Measurements from ENCODE around the gene ATP8B4.
"Not testable (repeated sequence)": the region's sequence is repeated elsewhere in the genome, so short reads cannot be mapped to it uniquely, and the experiment has no call there.

The ATP8B4 gene

DNA sequence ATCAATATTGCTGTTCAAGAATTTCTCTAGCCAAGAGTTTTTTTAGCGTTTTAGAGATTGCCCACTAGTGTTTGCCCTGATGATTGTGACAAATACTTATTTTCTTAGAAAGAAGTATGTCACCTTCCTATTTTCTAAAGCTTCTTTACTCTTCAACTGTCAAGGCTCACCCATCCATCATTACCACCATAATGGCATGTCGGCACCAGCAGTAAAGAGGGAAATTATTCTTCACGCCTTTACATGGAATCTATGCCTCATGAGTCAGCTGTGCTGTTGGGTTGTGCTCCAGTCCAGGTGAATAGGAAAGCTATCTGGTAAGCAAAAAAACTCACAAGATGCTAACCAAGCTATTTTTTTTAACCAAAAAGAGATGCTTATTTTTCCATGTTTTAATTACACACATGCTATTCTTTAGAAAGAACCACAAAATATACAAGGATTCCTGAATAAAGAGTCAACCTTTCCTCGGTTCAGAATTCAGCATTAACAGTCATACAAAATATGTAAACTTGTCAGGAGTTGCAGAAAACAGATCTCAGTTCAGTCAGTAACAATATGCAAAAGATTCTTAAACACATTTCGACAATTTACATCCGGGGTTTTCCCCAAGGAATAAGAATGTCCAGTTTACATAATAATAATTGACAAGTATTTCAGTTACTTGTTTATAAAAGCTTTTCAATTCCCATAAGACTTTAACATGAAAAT, 128.0 kb downstream of the ATP8B4 start:
- no peak for DNase-seq

DNA sequence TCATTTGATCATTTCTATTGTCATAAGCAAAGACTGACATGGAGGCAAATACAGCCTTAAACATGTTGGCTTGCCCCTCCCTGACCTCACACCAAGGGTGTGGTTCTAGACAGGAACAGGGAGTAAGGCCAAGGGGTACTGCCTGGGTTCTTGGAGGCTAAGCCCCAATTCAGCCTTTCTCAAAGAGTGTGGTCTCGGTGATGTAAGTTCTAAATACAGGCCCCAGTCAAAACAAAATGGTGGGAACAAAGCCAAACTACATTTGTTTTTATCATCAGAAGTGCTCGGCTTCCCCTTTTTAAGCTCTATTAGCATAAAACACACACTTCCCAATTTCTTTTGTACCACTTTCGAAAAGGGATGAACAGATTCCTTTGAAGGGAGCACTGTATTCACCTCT, 129.5 kb downstream of the ATP8B4 start:
- DNase-seq: no peak

DNA sequence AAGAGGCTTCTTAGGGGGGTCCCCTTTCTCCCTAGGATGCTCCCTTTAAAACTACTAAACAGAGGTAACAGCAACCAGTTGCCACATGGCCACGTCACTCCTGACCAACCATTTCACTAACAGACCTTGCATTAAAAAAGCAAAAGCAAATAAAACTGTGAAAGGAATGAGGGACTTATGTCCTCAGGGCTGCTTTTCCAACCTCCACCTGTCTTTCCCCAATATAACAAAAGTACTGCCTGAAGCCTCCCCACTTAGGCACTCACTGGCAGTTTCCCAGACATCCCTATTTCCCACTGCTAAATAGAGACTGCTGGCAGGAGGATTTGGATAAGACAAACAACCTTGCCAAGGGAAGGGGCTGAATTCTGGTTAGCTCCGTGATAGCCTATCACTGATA, 130.3 kb downstream of the ATP8B4 start:
- DNase-seq: no peak

DNA sequence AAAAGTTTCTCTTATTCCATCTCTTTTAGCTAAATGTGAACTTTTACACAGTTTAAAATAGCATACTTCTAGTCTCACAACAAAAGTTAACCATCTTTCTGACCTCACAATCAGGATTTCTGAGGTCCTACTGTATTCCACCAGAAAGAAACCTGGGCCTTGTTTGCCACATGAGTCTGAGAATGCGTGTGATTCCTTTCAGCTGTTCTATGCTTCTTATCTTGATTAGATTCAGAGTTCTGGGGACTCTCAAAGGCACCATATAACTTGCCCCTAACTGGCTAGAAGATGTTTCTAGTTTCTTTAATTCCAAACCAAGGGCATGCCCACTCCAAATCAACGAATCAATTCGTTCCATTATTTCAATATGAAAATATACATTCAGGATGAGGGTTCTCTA, 131.1 kb downstream of the ATP8B4 start:
- no peak for DNase-seq

DNA sequence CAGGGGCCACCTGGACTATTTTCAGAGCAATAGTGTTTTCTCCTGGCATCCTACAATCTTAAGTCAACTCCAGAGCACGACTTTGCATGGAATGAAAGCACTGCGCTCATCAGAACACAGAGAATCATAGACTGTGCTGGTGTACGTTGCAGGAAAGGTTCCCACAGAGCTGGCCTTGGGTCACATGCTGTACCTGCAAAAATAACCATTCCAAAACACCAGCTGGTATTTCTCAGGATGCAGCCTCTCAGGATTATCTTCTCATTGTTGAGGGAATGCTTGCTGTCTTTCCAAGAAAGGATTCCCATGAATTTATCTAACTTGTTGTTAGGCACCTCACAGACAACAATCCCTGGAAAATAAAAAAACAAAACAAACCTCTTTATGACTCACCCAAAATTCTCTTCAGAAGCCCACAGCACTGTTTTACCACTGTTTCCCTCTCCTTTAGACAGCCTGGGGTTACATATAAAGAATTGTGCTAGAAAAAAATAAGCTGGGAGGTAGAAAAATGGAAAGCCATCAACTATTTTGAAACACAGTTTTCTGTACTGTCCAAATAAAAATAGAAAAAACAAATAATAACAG, 131.7 kb downstream of the ATP8B4 start:
- no peak for DNase-seq

DNA sequence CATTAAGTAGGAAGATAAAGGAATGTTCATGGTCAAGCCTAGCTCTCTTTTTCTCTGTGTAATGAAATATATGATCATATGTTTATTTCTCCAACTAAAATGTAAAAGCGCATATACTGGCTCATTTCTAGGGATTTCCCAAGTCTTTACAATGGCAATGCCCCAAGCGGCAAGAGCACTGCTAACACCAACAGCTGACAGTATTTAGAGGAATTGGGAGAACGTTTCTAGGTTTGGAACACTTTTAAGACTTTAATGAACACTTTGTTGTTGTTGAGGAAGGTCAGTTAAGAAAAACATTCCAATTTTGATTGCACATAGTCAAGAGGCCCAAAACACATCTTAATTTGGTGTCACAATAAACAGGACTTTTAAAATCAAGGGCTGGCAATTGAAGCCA, 132.7 kb downstream of the ATP8B4 start:
- no peak for DNase-seq

DNA sequence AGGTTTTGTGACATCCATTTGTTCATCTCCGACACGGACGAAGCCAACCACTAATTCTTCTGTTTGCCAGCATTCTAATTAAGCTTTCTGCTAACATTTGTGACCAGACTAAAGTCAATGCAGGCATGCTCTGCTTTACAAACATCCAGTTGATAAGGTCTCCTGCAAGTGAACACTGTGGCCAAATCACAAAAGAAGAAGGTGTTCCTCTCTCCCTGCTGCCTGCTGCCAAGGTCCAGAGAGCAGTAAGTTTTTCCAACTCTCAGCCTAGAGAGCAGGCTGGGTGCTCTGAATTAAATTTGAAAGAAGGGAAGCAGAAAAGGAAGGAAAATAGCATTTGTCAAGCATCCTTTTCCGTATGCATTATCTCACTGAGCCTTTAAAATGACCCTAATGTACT, 133.6 kb downstream of the ATP8B4 start:
- DNase-seq: no peak

DNA sequence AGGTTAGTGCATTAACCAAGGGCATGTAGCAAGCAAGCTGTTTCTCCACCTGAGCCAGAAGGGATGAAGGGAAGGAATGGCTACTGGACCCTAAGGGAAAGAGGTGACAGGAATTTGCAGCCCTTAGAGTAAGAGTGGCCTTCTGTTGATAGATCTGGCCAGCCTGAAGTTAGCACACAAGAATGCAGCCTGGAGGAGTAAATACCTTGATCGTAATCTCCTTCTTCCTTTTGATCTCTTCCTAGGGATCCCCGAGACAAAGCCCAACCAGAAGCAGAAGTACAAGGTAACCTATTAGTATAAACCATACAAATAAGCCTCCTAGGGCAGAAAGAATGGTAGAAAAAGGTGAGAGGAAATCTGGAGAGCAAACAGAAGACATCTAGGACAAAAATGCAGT, 134.6 kb downstream of the ATP8B4 start:
- DNase-seq: no peak

DNA sequence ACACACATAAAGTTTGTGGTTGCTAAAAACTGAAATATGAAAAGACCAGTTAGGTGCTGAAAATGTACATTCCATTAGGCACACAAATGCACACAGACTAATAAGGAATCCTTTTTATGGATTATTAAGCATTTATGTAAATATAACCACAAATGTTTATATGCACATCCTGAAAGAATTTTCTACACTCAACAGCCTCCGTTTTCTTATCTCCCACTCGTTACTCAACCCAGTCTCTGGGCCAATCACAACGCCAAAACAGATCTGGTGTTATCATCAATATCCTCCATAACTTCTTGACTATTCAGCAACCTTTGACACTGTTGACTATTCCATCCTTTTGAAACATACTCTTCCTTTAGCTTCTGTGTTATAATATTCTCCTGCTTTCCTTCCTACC, 136.4 kb downstream of the ATP8B4 start:
- DNase-seq: no peak

DNA sequence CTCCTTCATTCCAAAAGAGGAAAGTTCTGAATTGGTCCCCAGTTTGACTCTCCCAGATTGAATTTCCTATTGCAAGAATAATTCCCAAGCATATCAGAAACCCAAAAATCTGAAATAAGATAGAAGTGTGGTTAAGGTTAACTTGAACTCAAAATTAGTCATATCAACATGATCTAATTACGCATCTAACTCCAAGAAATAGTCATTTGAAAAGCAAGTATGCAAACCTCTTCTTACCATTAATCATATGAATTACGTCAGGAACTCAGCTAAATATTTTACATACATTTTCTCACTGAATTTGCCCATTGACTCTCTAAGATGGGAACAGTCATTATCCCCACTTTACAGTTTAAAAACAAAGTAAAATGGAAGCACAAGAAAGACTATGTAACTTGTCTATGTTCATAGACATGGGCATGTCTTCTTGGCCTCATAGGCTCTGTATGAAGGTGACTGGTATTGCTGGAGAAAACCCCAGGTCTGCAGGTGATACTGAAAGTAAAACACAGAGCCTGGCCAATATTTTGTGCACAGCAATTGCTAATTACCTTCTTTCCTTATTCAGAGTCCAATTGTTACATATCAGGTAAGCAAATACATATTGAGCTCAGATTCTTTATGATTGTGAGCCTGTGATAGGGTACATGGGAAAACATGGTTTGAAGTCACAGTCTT, 139.2 kb downstream of the ATP8B4 start:
- no peak for DNase-seq

DNA sequence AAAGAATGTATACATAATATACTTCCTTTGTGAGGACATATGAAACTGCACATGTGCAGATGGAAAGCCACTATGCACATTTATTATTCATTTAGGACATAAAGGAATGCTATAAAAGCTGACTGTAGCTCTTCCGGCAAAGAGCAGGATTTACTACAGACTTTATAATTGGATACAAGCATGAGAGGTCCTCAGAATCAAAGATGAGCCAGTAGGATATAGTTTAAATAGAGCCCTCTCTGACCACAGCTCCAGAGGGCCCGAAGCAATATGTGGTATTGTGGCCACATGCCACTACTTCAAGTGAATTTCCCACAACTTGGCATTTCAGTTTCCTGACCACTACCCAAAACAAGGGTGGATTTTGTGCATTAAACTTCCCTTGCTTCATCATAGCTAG, 140.9 kb downstream of the ATP8B4 start:
- no peak for DNase-seq

DNA sequence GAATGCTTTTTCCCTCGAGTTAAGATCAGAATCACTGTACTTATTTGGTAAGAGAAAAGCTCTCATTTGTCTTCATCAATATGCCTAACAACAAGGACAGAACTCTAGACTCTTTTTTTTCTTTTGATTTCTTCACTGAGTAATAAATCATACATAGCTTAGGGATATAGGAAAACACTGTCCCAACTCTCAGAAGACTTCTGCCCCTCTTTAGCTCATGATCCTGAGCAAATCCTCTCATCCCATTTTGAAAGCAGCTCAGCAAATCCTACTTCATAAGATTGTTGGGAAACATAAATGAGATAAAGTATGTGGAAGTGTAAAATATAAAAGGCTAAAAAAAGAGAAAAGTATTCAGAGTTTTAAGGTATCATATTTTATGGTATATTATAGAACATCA, 141.7 kb downstream of the ATP8B4 start:
- DNase-seq: no peak

DNA sequence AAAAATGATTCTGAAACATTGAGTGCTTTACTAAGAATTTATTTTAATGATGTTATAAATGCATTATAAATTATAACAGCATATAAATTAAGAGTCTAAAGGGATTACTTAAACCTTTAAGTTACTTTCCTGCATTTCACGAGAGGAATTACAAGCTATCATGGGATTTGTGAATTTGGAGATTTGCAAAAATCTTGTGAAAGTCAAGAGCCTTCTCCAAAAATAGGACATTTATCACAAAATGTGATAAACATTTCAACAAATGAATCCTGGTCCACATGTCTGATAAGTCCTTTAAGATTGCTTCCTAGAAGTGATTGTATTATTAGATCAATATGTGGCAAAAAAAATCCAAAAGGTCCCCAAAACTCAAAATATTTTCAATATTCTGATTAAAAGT, 154.5 kb downstream of the ATP8B4 start:
- no peak for DNase-seq

DNA sequence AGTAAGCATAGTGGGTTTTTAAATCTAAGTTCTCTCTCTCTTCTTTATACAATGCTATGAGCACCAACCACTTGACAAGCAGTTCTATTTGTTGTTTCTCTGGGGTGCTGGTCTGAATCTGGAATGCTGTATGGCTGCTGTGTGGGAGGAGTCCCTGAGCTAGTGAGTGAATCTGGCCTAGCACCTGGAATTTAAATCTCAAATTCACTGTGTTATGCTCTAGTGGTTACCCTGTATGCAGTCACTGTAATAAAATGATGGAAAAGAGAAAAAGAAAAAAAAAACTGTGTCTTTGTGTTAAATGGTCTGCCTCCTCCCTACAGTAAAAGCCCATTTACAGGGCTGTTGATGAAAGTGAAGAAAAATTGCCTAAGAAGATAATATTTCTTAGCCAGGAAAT, 155.0 kb downstream of the ATP8B4 start:
- DNase-seq: no peak

DNA sequence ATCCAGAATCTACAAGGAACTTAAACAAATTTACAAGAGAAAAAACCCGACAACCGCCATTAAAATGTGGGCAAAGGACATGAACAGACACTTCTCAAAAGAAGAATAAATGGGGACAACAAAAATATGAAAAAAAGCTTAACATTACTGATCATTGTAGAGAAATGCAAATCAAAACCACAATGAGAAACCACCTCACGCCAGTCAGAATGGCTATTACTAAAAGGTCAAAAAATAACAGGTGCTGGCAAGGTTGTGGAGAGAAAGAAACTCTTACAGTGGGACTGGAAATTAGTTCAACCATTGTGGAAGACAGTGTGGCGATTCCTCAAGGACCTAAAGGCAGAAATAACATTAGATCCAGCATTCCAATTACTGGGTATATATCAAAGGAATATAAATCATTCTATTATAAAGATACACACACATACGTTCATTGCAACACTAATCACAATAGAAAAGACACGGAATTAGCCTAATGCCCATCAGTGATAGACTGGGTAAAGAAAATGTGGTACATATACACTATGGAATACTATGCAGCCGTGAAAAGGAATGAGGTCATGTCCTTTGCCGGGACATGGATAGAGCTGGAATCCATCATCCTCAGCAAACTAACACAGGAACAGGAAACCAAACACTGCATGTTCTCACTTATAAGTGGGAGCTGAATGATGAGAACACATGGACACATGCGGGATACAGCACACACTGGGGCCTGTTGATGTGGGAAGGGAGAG, 155.8 kb downstream of the ATP8B4 start:
- not testable (repeated sequence) for DNase-seq

DNA sequence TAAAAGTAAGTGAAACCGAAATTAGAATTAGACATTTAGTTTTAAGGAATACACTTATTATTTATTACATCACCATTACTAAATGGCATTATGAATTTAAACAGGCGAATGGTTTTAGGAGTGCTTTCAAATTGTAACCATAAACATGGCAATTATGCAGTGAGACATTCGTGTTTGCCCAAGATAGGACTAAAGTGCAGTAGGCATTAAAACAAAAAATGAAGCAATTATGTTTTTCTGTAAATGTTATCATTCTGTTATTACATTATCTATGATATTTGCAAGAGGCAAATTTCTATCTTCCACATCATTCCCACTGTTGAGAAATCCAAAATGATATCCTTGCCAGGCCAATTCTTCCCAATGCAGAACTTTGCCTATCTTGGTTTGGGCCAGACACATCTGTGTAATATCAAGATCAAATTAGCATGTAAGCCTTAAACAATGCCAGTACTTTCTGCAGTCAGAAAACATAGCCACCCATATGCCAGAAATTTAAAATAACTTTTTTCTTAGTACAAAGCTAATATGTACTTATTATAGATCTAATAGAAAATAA, 156.9 kb downstream of the ATP8B4 start:
- no peak for DNase-seq

DNA sequence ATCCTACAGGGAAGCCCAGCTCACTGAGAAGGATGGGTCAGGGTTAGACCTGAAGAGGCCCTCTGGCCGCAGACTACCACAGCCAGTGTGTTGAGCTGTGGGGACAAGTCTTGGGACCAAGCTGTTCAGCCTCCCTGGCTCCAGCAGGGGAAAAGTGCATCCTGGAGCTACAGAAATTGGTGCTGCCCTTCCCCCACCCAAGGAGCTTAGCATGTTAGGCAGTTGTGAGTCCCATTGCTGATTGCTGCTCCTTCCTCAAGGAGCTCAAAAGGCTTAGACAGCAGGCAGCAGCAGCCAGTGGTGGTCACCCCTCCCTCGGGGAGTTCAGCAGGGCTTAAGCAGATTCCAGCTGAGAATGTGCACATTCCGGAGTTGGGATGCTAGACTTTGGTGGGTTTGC, 165.6 kb downstream of the ATP8B4 start:
- DNase-seq: no peak

DNA sequence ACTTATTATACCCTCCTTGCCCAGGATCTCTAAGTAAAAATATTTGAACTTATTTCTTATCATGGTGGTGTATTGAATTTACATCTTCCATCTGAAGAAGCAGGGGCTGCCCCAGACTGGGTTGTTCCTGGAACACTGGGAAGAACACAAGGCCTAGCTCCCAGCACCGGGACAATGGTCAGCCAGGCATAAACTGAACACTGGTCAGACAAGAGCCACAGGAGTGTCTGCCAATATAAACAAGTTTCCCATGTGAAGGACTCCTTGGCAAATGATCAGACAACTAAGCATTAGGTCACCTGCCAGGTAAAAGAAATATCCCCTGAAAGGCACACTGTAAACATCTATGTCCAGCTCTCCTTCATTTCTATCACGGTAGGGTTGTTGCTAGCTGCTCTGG, 172.4 kb downstream of the ATP8B4 start:
- DNase-seq: no peak

DNA sequence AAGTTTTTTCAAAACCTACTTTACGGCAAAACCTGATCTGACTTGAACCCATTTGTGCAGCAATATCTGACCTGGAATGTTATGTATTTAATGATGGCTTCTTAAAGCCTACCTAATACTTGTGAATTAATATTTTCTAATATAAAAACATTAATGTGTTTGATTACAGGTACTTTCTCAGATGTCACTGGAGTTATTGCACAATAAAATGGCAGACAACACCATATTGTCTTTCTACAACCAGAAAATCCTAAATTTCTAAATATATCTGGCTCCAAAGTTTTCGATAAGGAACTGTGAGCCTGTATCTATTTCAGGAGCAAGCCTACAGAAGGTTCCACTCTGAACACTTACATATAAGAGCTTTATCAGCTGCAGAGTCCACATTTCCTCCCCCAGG, 184.5 kb downstream of the ATP8B4 start:
- no peak for DNase-seq

DNA sequence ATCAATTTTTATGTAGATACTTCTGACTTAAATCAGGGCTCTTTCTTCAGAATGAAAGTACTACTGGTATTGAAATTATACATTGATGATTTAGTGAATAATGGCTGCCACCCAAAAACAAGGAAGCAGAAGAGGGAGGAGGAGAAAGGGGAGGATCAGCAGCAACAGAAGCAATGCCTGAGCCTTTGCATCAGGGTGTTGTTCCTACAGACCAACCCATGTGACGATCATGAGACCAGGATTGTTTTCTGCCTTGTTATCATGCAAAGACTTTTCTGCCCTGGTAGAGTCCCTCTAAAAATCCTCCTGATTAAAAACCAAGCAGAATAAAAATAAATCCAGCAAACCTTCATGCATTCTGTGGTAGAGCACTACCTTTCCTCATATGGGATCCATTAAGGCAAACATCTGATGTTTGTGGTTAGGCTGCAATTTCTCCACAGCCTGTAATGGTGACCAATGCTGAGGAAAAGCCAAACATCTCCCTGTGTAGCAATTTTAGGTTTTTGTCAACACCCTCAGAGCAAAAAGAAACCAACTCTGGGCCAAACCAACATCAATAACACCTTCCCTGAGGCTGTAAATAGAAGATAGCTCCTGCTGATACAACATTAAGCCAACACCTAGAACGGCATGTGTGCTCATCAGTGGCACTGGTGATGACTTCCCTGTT, 191.7 kb downstream of the ATP8B4 start:
- DNase-seq: no peak

DNA sequence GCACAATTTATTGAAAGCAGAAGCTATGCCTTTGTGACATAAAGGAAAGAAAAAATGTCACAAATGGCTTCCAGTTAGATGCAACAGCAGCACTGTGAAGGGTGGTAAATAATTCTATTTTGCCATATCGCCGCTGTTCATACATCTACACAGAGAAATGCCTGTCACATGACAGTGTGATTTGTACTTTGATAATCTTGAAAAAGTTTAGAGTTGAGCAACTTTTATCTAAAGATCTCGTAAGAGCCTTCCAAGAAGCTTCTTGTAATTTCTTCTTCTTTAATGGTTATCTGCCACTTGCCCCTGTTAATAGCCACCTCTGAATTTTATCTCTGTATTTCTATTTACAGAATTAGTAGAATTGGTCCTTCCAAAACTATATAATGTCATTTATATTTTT, 192.3 kb downstream of the ATP8B4 start:
- DNase-seq: no peak

DNA sequence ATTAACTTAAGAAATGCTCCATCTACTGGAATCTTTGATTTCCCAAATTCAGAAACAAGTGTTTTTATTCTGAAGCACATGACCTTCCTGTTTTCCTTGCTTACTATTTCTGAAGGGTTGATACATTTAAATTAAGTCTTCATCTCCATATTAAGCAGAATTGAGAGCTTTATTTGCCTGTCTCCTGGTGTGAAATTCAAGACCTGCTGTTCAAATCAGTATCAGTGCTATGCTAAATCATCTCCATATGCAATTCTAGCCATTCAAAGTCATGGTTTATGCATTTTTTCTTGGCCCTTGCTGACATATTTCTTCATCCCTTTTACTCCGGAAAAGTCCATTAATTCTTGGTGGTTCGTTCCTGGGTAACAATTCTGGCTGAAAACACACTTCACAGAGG, 195.4 kb downstream of the ATP8B4 start:
- no peak for DNase-seq

DNA sequence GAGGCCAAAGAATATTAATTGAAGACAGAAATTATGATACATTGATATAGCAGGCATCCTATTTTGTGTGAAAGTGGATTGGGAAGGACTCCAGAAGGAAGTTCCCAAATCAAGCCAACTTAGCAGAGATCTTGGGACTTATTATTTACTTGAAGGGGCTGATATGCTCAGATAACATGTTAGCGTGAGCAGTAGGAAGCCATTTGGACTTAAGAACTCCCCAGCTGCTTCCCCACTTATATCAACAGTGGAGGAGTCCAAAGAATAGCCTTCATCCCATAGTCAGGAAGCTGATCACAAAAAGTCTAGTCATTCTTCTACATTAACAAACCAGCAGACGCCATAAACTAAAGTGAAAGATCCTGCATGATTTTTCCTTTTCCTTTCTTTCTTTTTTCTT, 200.0 kb downstream of the ATP8B4 start:
- DNase-seq: no peak
